HEK293T (cell line): Measurements from ENCODE around the gene NPEPL1.

Experiments
- CTCF ChIA-PET: fragments of 350-600 bp; formaldehyde crosslinking; extraction: SDS; loops from one replicate; lab custom pipeline; 2021; ENCODE audit warnings: antibody characterized with exemption, inconsistent platforms; lab: Yijun Ruan, JAX
- POLR2A ChIA-PET: fragments of 350-600 bp; formaldehyde crosslinking; extraction: SDS; loops from one replicate; lab custom pipeline; 2020; ENCODE audit warnings: antibody characterized with exemption, inconsistent platforms; lab: Yijun Ruan, JAX
- DNase-seq: peaks from one replicate; pipeline ENCODE4 v3.0.0; 2012; ENCODE audit warnings: mixed read lengths; ENCODE audit errors: extremely low spot score
- ARNT ChIP-seq: fragments of 450-650 bp; IDR thresholded peaks from 2 replicates; pipeline ENCODE4 v1.6.1; 2017; ENCODE audit warnings: mild to moderate bottlenecking
- BHLHE40 ChIP-seq: fragments of 450-650 bp; IDR thresholded peaks from 2 replicates; pipeline ENCODE4 v1.6.1; 2016; ENCODE audit warnings: mild to moderate bottlenecking, moderate library complexity, borderline replicate concordance
- CTBP1 ChIP-seq: fragments of 450-650 bp; IDR thresholded peaks from 2 replicates; pipeline ENCODE4 v1.6.1; 2016; ENCODE audit warnings: borderline replicate concordance
- ELF4 ChIP-seq: fragments of 450-650 bp; IDR thresholded peaks from 2 replicates; pipeline ENCODE4 v1.6.1; 2017; ENCODE audit warnings: antibody characterized with exemption
- FOXA1 ChIP-seq: fragments of 450-650 bp; IDR thresholded peaks from 2 replicates; pipeline ENCODE4 v1.6.1; 2016; ENCODE audit warnings: mild to moderate bottlenecking
- FOXK2 ChIP-seq: fragments of 450-650 bp; IDR thresholded peaks from 2 replicates; pipeline ENCODE4 v1.6.1; 2016; ENCODE audit warnings: mild to moderate bottlenecking
- FOXM1 ChIP-seq: fragments of 450-650 bp; IDR thresholded peaks from 2 replicates; pipeline ENCODE4 v1.6.1; 2017; ENCODE audit warnings: mild to moderate bottlenecking, borderline replicate concordance
- HDGF ChIP-seq: fragments of 450-650 bp; IDR thresholded peaks from 2 replicates; pipeline ENCODE4 v1.6.1; 2017; ENCODE audit warnings: antibody characterized with exemption, borderline replicate concordance
- L3MBTL2 ChIP-seq: fragments of 450-650 bp; conservative IDR thresholded peaks from 2 replicates; pipeline ENCODE4 v1.6.1; 2016; ENCODE audit warnings: mild to moderate bottlenecking
- LEF1 ChIP-seq: fragments of 450-650 bp; IDR thresholded peaks from 2 replicates; pipeline ENCODE4 v1.6.1; 2017; ENCODE audit warnings: mild to moderate bottlenecking, borderline replicate concordance
- NFRKB ChIP-seq: fragments of 450-650 bp; IDR thresholded peaks from 2 replicates; pipeline ENCODE4 v1.6.1; 2016; ENCODE audit warnings: mild to moderate bottlenecking, moderate library complexity
- SP1 ChIP-seq: fragments of 450-650 bp; IDR thresholded peaks from 2 replicates; pipeline ENCODE4 v1.6.1; 2017
- SUZ12 ChIP-seq: fragments of 450-650 bp; IDR thresholded peaks from 2 replicates; pipeline ENCODE4 v1.6.1; 2016; ENCODE audit warnings: mild to moderate bottlenecking
- TARDBP ChIP-seq: fragments of 450-650 bp; IDR thresholded peaks from 2 replicates; pipeline ENCODE4 v1.6.1; 2016
- ZNF384 ChIP-seq: fragments of 450-650 bp; IDR thresholded peaks from 2 replicates; pipeline ENCODE4 v1.6.1; 2016
- TF ChIP-seq, protein P1 (sequence below): fragments of 450-650 bp; IDR thresholded peaks from 2 replicates; pipeline ENCODE4 v1.6.1; 2016

Gene NPEPL1

GRCh38 chr20:58651559-58651945, 41.0 kb upstream of the NPEPL1 start:
- CTCF ChIA-PET: interaction anchor here (0.6 to 1.8 kb wide), 5 partner anchors 21 to 319 kb away, joined by 3 to 9 read pairs (median 4); no protein-coding TSS in a partner anchor
- TF ChIP-seq ZNF384: no peak
- no peak for TF ChIP-seq FOXK2
- TF ChIP-seq L3MBTL2: no peak
- no peak for TF ChIP-seq BHLHE40
- no peak for DNase-seq
- POLR2A ChIA-PET: interaction anchor here (0.7 to 2.2 kb wide), 27 partner anchors 8 to 381 kb away, joined by 3 to 23 read pairs (median 4); partner anchors contain the start of genes ATP5F1E and VAPB

- CTCF ChIA-PET: interaction anchor here (0.6 to 1.8 kb wide), 3 partner anchors 103 to 319 kb away, joined by 3 to 9 read pairs (median 4); no protein-coding TSS in a partner anchor
- TF ChIP-seq NFRKB: no peak
- DNase-seq: peak; percentile 54
- POLR2A ChIA-PET: interaction anchor here (0.8 to 2.2 kb wide), 20 partner anchors 7 to 380 kb away, joined by 3 to 23 read pairs (median 4); partner anchors contain the start of genes ATP5F1E and VAPB
These were observed 40.5 kb upstream of the NPEPL1 start for GRCh38 chr20:58651946-58652605.

DNA sequence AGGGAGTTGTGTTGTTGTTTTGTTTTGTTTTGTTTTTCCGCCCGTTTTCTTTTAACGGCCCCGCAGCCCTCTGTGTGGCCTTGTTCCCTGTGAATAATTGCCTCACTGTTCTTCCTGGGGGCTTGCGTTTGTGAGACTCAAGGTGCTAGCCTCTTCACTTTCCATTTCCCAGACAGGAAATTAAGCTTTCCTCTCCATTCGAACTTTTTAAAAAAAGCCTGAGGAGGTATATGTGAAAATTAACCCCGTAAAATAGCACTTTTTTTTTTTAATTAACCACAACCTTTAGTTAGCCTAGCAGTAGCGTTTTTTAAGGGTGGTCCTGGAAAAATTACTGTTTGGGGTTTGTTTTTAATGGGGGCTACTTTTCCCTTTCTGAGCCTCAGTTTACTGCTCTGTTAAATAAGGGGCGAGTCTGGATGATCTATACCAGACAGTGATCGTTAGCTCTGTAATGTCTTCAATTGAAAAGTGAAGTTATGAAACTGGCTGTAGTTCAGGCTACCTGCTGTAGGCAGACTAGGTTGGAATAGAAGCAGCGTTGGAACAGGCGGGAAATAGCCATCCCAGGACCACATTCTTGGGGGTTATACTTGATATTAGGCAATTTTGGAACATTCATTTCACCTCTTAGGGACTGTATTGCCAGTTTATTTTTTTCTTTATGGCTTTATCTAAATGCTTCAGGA, 39.9 kb upstream of the NPEPL1 start:
- DNase-seq: no peak
- POLR2A ChIA-PET: interaction anchor here (1.0 to 1.5 kb wide), 2 partner anchors 186 to 189 kb away, joined by 3 read pairs; no protein-coding TSS in a partner anchor
- TF ChIP-seq ELF4 (no peak), SUZ12 (no peak)
- CTCF ChIA-PET: no interaction called here

- CTCF ChIA-PET: no interaction called here
- no peak for TF ChIP-seq HDGF
- no peak for TF ChIP-seq SUZ12
- TF ChIP-seq FOXA1: no peak
- no peak for TF ChIP-seq CTBP1
- TF ChIP-seq NFRKB: no peak
- TF ChIP-seq, protein P1, sequence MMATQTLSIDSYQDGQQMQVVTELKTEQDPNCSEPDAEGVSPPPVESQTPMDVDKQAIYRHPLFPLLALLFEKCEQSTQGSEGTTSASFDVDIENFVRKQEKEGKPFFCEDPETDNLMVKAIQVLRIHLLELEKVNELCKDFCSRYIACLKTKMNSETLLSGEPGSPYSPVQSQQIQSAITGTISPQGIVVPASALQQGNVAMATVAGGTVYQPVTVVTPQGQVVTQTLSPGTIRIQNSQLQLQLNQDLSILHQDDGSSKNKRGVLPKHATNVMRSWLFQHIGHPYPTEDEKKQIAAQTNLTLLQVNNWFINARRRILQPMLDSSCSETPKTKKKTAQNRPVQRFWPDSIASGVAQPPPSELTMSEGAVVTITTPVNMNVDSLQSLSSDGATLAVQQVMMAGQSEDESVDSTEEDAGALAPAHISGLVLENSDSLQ: no peak
- TF ChIP-seq ARNT: no peak
- no peak for TF ChIP-seq SP1
- no peak for TF ChIP-seq BHLHE40
- TF ChIP-seq ELF4: no peak
- DNase-seq: no peak
- POLR2A ChIA-PET: no interaction called here
These were observed 38.3 kb upstream of the NPEPL1 start for GRCh38 chr20:58654337-58654736.

DNA sequence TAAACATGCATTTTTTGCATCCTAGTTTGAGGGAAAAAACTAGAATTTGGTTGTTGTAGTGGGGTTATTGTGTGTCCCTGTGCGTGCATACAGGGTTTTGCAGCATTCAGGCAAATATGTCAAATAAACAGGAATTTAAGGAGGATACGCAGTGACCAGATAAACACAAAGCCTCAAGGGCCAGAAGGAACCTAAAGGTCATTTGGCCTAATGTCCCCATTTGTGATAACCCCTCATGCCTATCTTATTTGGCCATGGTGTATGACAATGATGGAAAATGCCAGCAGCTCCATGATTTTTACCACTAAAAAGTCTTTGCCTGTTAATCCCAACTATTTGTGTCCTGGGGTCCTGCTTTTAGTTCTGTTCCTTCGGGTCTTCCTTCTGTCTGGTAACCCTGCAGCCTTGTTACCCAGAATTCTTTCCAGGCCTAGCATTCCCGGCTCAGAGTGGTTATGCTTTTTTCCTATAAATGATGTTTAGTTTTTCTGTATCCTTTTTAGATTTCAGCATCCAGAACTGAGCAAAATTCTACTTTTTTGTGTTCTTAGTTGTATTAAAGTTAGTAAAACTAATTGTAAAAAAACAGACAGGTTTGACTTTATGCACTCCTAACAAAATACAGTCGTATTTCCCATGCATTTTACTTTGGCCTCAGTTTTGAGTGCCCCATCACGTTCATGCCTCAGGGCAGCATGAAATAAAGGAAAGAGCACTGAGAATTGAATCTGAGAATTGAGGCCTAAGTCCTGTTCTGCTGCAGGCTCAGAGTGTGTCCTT, 37.1 kb upstream of the NPEPL1 start:
- no peak for DNase-seq
- TF ChIP-seq ELF4 (no peak), FOXM1 (no peak), FOXK2 (no peak)
- CTCF ChIA-PET: no interaction called here
- POLR2A ChIA-PET: no interaction called here

DNA sequence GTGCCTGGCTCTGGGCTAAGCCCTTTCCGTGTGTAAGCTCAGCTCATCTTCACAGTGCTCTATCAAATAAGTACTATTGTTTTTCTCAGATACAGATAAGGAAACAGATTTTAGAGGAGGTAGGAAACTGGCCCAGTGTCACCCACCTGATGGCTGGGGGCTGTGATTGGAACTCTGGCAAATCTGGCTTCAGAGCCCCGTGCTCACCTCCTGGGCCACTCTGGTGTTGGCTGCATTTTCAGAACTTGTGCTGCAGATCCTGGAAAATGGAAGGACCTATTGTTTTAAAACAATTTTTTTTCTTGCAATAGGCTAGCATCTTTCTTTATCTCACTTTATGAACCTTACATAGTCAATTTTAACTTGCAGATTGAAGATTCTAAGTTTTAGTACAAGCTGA, 35.8 kb upstream of the NPEPL1 start:
- DNase-seq: no peak
- TF ChIP-seq HDGF: no peak
- no peak for TF ChIP-seq FOXK2
- TF ChIP-seq BHLHE40: no peak
- TF ChIP-seq NFRKB: no peak
- TF ChIP-seq TARDBP: no peak
- no peak for TF ChIP-seq ARNT
- no peak for TF ChIP-seq ELF4
- TF ChIP-seq, protein P1: no peak
- TF ChIP-seq ZNF384: no peak
- no peak for TF ChIP-seq L3MBTL2
- TF ChIP-seq FOXA1: no peak
- no peak for TF ChIP-seq SP1
- no peak for TF ChIP-seq FOXM1
- TF ChIP-seq SUZ12: no peak
- no peak for TF ChIP-seq CTBP1
- no peak for TF ChIP-seq LEF1
- ChIA-PET CTCF (interaction anchor here (0.5 to 0.6 kb wide), 2 partner anchors 9 to 191 kb away, joined by 3 to 4 read pairs; no protein-coding TSS in a partner anchor), POLR2A (no interaction called here)

GRCh38 chr20:58657262-58657661, 35.3 kb upstream of the NPEPL1 start:
- TF ChIP-seq BHLHE40: no peak
- no peak for TF ChIP-seq ELF4
- no peak for TF ChIP-seq FOXK2
- TF ChIP-seq, protein P1: no peak
- TF ChIP-seq FOXA1: no peak
- no peak for TF ChIP-seq LEF1
- ChIA-PET CTCF (interaction anchor here (0.5 kb wide), 1 partner anchor 191 kb away, joined by 3 read pairs; no protein-coding TSS in a partner anchor), POLR2A (no interaction called here)
- DNase-seq: no peak
